SK-N-SH (cell line): ENCODE measurements around the gene CLPSL2. TPM values are rescaled to one million over a fixed set of nuclear protein-coding genes. Genes with fewer than 3 reads are reported as not detected.

Experiments used
- CTCF ChIA-PET: fragments of 300-600, 350-600 bp; formaldehyde crosslinking; extraction: SDS; loops from one replicate; lab custom pipeline; 2021; lab: Yijun Ruan, JAX
- POLR2A ChIA-PET: fragments of 350-600 bp; sonication (Branson Sonifier 250); formaldehyde crosslinking; extraction: SDS; loops from one replicate; lab custom pipeline; 2020; ENCODE audit warnings: antibody characterized with exemption, inconsistent platforms; lab: Yijun Ruan, JAX
- DNase-seq: peaks from one replicate; pipeline ENCODE4 v3.0.0; 2012
- H2AFZ ChIP-seq: fragments of 200-600 bp; sonication (generic); 2 replicates; pipeline ENCODE4 v1.8.1; 2016; ENCODE audit warnings: antibody characterized with exemption, mild to moderate bottlenecking, low read depth
- H3F3A ChIP-seq: fragments of 200-600 bp; sonication (generic); replicated peaks from 2 replicates; pipeline ENCODE3; 2016; ENCODE audit warnings: antibody characterized with exemption, mild to moderate bottlenecking; ENCODE audit not compliant: insufficient read depth
- H3K27ac ChIP-seq, 2 experiments: fragments of 200-500 bp in 1 of 2; fragments of 200-600 bp in 1 of 2; sonication (Bioruptor generic) in 1 of 2; sonication (generic), shearing (Covaris generic) in 1 of 2; 2 replicates each; pipeline versions ENCODE4 v1.5.1 to v1.6.1; 2014 to 2016; ENCODE audit warnings: low read depth in 2 of 2, inconsistent platforms in 1 of 2, low read length in 1 of 2, mild to moderate bottlenecking in 1 of 2, mixed read lengths in 1 of 2
- H3K27me3 ChIP-seq: fragments of 200-600 bp; sonication (generic), shearing (Covaris generic); 2 replicates; pipeline ENCODE4 v1.6.1; 2016; ENCODE audit warnings: mixed run types; ENCODE audit not compliant: insufficient read depth
- H3K36me3 ChIP-seq, 2 experiments: fragments of 200-500 bp in 1 of 2; fragments of 200-600 bp in 1 of 2; sonication (Bioruptor generic) in 1 of 2; sonication (generic) in 1 of 2; replicated peaks in 1 of 2; 2 replicates each; pipeline versions ENCODE3 to v1.5.1; 2014 to 2016; ENCODE audit warnings: low read length in 1 of 2, mild to moderate bottlenecking in 1 of 2; ENCODE audit not compliant: insufficient read depth in 2 of 2, control insufficient read depth in 1 of 2
- H3K4me1 ChIP-seq, 2 experiments: fragments of 200-500 bp in 1 of 2; fragments of 200-600 bp in 1 of 2; sonication (Bioruptor generic) in 1 of 2; sonication (generic), shearing (Covaris generic) in 1 of 2; 2 replicates each; pipeline versions ENCODE4 v1.5.1 to v1.6.1; 2014 to 2016; ENCODE audit warnings: low read depth in 1 of 2, low read length in 1 of 2, mixed run types in 1 of 2; ENCODE audit not compliant: insufficient read depth in 2 of 2, control insufficient read depth in 1 of 2
- H3K4me2 ChIP-seq: fragments of 200-600 bp; sonication (generic), shearing (Covaris generic); 2 replicates; pipeline ENCODE4 v1.6.1; 2017; ENCODE audit warnings: mixed run types
- H3K4me3 ChIP-seq, 2 experiments: fragments of 200-500 bp in 1 of 2; fragments of 200-600 bp in 1 of 2; sonication (Bioruptor generic) in 1 of 2; sonication (generic), shearing (Covaris generic) in 1 of 2; 2 replicates each; pipeline versions ENCODE4 v1.5.1 to v1.8.1; 2014 to 2016; ENCODE audit warnings: low read depth in 2 of 2, inconsistent platforms in 1 of 2, low read length in 1 of 2, mild to moderate bottlenecking in 1 of 2, mixed read lengths in 1 of 2, moderate library complexity in 1 of 2
- H3K79me2 ChIP-seq: fragments of 200-600 bp; sonication (generic); 2 replicates; pipeline ENCODE4 v1.8.1; 2017; ENCODE audit warnings: mild to moderate bottlenecking; ENCODE audit not compliant: insufficient read depth
- H3K9ac ChIP-seq: fragments of 200-600 bp; sonication (generic); 2 replicates; pipeline ENCODE4 v1.6.1; 2017; ENCODE audit warnings: mixed run types
- H3K9me2 ChIP-seq: fragments of 200-600 bp; sonication (generic); 2 replicates; pipeline ENCODE4 v1.6.1; 2017; ENCODE audit warnings: mixed run types
- H3K9me3 ChIP-seq: fragments of 200-600 bp; sonication (generic); 2 replicates; pipeline ENCODE4 v1.6.1; 2017; ENCODE audit warnings: mixed run types, mild to moderate bottlenecking, moderate library complexity
- H4K20me1 ChIP-seq: fragments of 200-600 bp; sonication (generic); 2 replicates; pipeline ENCODE4 v1.6.1; 2017; ENCODE audit warnings: mild to moderate bottlenecking, mixed run types; ENCODE audit not compliant: insufficient read depth
- EZH2phosphoT487 ChIP-seq: fragments of 200-600 bp; sonication (generic); IDR thresholded peaks from 2 replicates; pipeline ENCODE4 v1.6.1; 2017; ENCODE audit warnings: low read depth, mixed run types, mild to moderate bottlenecking, antibody characterized with exemption, moderate library complexity, borderline replicate concordance
- FOSL2 ChIP-seq: IDR thresholded peaks from 2 replicates; pipeline ENCODE4 v1.4.0; 2012; ENCODE audit warnings: low read depth, mild to moderate bottlenecking, moderate library complexity, borderline replicate concordance
- GATA2 ChIP-seq: sonication (generic); formaldehyde crosslinking; IDR thresholded peaks from 2 replicates; pipeline ENCODE4 v1.5.0; 2020; ENCODE audit warnings: mild to moderate bottlenecking, missing genetic modification reagents
- MEF2A ChIP-seq: IDR thresholded peaks from 2 replicates; pipeline ENCODE4 v1.4.0; 2012; ENCODE audit warnings: low read depth, borderline replicate concordance
- MXI1 ChIP-seq: IDR thresholded peaks from 2 replicates; pipeline ENCODE4 v1.6.1; 2012; ENCODE audit warnings: mild to moderate bottlenecking, low read depth, low read length, improper control_type of control experiment
- NRF1 ChIP-seq: IDR thresholded peaks from 2 replicates; pipeline ENCODE4 v1.6.1; 2012; ENCODE audit warnings: low read depth, mild to moderate bottlenecking, low read length
- POLR2AphosphoS5 ChIP-seq: IDR thresholded peaks from 2 replicates; pipeline ENCODE4 v1.6.1; 2012; ENCODE audit warnings: low read depth, low read length
- RAD21 ChIP-seq: IDR thresholded peaks from 2 replicates; pipeline ENCODE4 v1.6.1; 2012; ENCODE audit warnings: mild to moderate bottlenecking, low read length
- RCOR1 ChIP-seq: fragments of 150-350 bp; IDR thresholded peaks from 2 replicates; pipeline ENCODE4 v1.6.1; 2017; ENCODE audit warnings: antibody characterized with exemption, low read length
- RFX5 ChIP-seq: IDR thresholded peaks from 2 replicates; pipeline ENCODE4 v1.6.1; 2012; ENCODE audit warnings: mild to moderate bottlenecking, improper control_type of control experiment, low read length
- SMC3 ChIP-seq: IDR thresholded peaks from 2 replicates; pipeline ENCODE4 v1.6.1; 2012; ENCODE audit warnings: low read depth, low read length, improper control_type of control experiment
- TCF12 ChIP-seq: IDR thresholded peaks from 2 replicates; pipeline ENCODE4 v1.4.0; 2012
- YY1 ChIP-seq: IDR thresholded peaks from 2 replicates; pipeline ENCODE4 v1.4.0; 2012; ENCODE audit warnings: low read depth, mild to moderate bottlenecking
- WGBS: methylation state at CpG from one replicate; pipeline ENCODE4 v1.1.6; 2017; ENCODE audit warnings: low lambda C conversion rate; 5-methylcytosine and 5-hydroxymethylcytosine counted together
- polyA plus RNA-seq, 3 experiments: library from polyadenylated mRNA; depleted of rRNA; stranded (reverse); fragments of >200 nt; gene quantifications; 2 replicates each; pipeline ENCODE4 v1.2.3, GENCODE V29; 2012
- TF ChIP-seq, protein P1 (sequence below): IDR thresholded peaks from 2 replicates; pipeline ENCODE4 v1.4.0; 2012; ENCODE audit warnings: low read depth, borderline replicate concordance
- TF ChIP-seq, protein P2 (sequence below): IDR thresholded peaks from 2 replicates; pipeline ENCODE4 v1.4.0; 2012; ENCODE audit warnings: low read depth, borderline replicate concordance
- TF ChIP-seq, protein P3 (sequence below): fragments of 150-350 bp; IDR thresholded peaks from 2 replicates; pipeline ENCODE4 v1.6.1; 2016; ENCODE audit warnings: mild to moderate bottlenecking, low read depth, low read length

The CLPSL2 gene
- polyA plus RNA-seq, 1 of the 3 experiments (the other 2 are of a cell fraction): not detected

DNA sequence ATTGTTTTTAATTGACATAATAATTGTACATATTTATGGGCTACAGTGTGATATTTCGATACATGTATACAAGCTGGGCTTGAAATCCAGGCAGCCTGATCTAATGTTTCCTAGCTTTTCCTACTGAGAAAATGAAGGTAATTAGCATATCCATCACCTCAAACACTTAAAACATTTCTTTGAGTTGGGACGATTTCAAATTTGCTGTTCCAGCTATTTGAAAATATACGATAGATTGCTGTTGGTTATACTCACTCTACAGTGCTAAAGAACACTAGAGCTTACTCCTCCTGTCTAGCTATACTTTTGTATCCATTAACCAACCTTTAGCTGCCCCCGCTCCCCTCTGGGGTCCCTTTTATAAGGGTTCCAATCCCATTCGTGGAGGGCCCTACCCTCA lies 33.4 kb downstream of the CLPSL2 start:
- no peaks in the 10 kb centered on the region for H3K79me2 ChIP-seq
- WGBS: 78% methylated on average over 5 of the region's 5 CpGs
- no peak for DNase-seq
- no peak overlapping the region for H3K4me3 ChIP-seq
- H3K9ac ChIP-seq: no peak overlapping the region
- H3K4me2 ChIP-seq: no peak overlapping the region
- no peak overlapping the region for H2AFZ ChIP-seq
- TF ChIP-seq POLR2AphosphoS5 (no peak), RCOR1 (no peak), TCF12 (no peak), MEF2A (no peak), GATA2 (CRISPR knock-in tag) (no peak), RFX5 (no peak), MXI1 (no peak), YY1 (no peak), EZH2phosphoT487 (no peak), SMC3 (no peak), RAD21 (no peak), NRF1 (no peak), FOSL2 (no peak)
- TF ChIP-seq, protein P1, sequence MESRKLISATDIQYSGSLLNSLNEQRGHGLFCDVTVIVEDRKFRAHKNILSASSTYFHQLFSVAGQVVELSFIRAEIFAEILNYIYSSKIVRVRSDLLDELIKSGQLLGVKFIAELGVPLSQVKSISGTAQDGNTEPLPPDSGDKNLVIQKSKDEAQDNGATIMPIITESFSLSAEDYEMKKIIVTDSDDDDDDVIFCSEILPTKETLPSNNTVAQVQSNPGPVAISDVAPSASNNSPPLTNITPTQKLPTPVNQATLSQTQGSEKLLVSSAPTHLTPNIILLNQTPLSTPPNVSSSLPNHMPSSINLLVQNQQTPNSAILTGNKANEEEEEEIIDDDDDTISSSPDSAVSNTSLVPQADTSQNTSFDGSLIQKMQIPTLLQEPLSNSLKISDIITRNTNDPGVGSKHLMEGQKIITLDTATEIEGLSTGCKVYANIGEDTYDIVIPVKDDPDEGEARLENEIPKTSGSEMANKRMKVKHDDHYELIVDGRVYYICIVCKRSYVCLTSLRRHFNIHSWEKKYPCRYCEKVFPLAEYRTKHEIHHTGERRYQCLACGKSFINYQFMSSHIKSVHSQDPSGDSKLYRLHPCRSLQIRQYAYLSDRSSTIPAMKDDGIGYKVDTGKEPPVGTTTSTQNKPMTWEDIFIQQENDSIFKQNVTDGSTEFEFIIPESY: no peak
- TF ChIP-seq, protein P2, sequence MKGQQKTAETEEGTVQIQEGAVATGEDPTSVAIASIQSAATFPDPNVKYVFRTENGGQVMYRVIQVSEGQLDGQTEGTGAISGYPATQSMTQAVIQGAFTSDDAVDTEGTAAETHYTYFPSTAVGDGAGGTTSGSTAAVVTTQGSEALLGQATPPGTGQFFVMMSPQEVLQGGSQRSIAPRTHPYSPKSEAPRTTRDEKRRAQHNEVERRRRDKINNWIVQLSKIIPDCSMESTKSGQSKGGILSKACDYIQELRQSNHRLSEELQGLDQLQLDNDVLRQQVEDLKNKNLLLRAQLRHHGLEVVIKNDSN: no peak
- TF ChIP-seq, protein P3, sequence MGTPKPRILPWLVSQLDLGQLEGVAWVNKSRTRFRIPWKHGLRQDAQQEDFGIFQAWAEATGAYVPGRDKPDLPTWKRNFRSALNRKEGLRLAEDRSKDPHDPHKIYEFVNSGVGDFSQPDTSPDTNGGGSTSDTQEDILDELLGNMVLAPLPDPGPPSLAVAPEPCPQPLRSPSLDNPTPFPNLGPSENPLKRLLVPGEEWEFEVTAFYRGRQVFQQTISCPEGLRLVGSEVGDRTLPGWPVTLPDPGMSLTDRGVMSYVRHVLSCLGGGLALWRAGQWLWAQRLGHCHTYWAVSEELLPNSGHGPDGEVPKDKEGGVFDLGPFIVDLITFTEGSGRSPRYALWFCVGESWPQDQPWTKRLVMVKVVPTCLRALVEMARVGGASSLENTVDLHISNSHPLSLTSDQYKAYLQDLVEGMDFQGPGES: no peak
- ChIA-PET CTCF (no interaction called here), POLR2A (no interaction called here)
- H3K4me1 ChIP-seq: peaks cover 7 to 8% of the 10 kb centered on the region in 2 experiments; a peak in 2 of 4 replicates
- no peak overlapping the region for H3K27ac ChIP-seq
- H3K9me3 ChIP-seq: no peaks in the 10 kb centered on the region
- H3K36me3 ChIP-seq: no peaks in the 10 kb centered on the region
- H4K20me1 ChIP-seq: no peaks in the 10 kb centered on the region
- H3K9me2 ChIP-seq: no peaks in the 10 kb centered on the region
- no peaks in the 10 kb centered on the region for H3F3A ChIP-seq
- H3K27me3 ChIP-seq: no peaks in the 10 kb centered on the region
